ENCODE measurements around the gene OTOP3. TPM values are rescaled to one million over a fixed set of nuclear protein-coding genes. Genes with fewer than 3 reads are reported as not detected.

The OTOP3 gene
- total RNA-seq, 1 experiment from 2014 or later = not detected

GRCh38 chr17:74917430-74917829, 18.3 kb upstream of the OTOP3 start:
- DNase-seq (ENCODE audit: low spot score) = no peak

DNA sequence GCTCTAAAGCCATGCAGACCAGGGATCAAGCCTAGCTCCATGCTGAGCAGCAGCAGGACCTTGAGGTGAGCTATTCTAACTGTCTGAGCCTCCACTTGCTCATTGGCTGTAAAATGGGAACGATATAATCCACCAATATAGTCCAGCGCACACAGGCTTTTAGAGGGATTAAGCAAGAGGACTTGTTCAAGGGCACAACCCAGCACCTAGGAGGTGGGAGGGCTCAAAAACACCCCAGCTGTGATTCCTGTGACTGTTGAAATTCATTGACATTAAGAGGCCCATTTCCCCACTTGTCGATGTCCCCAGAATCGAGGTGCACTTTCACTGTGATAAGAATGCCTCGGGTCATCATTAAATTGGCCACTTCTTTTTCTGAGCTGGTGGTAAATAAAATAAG, 16.8 kb upstream of the OTOP3 start:
- DNase-seq (ENCODE audit: low spot score) = no peak

DNA sequence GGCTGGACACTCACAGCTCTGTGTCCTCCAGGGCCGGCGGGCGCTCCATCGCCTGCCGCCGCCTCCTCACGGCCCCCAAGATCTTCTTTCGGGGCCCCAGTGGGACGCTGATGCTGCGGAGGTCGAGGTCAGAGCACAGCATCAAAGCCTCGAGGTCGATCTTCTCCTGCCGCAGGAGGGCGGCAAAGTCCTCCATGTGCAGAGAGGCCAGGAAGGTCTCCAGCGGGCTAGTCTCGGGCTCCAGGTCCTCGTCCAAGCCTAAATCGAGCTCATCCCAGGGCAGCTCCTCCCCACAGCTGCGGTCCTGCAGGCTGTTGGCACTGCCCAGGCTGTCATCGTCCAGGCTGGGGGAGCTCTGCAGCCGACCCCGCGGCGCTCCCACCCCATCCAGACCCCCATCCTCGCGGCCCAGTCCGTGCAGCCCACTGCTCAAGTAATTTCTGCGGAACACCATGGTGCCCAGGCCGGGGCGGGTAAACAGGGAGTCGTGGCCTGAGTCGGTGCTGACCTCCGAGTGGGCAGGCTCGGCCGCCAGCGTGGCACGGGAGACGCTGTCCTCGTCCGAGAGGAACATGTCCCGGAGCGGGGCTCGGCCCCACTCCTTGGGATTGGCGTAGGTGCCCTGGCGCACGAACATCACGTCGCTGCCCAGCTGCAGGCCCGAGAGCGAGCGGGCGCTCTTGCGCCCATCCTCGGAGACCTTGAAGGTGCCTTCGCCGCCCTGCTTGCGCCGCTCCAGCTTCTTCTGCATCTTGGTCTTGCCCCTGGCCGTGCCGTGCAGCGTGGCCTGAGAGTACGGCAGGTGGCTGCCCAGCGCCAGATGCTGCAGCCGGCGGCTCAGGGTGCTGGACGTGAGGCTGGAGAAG, 16.0 kb upstream of the OTOP3 start:
- no peak for DNase-seq (ENCODE audit: low spot score)

- no peak for DNase-seq (ENCODE audit: low spot score)
Observed at GRCh38 chr17:74920306-74920620, 15.4 kb upstream of the OTOP3 start.

DNA sequence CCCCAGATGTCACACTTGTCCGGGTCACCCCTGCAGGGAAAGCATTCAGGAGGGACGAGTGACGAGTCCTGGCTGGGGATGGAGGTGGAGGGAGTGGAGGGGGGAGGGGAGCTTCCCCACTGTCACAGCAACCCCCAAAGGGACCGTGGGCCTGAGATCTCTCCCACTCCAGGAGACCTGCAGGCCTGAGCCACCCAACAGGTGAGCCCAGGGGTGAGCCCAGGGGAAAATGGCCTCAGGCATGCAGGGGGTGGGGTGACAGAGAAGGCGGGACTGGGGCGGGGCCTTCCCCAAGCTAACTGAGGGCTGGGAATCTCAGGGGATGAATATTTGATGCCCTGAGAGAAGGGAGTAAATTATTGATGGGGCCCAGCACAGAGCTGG, 15.1 kb upstream of the OTOP3 start:
- DNase-seq (ENCODE audit: low spot score) = no peak

DNA sequence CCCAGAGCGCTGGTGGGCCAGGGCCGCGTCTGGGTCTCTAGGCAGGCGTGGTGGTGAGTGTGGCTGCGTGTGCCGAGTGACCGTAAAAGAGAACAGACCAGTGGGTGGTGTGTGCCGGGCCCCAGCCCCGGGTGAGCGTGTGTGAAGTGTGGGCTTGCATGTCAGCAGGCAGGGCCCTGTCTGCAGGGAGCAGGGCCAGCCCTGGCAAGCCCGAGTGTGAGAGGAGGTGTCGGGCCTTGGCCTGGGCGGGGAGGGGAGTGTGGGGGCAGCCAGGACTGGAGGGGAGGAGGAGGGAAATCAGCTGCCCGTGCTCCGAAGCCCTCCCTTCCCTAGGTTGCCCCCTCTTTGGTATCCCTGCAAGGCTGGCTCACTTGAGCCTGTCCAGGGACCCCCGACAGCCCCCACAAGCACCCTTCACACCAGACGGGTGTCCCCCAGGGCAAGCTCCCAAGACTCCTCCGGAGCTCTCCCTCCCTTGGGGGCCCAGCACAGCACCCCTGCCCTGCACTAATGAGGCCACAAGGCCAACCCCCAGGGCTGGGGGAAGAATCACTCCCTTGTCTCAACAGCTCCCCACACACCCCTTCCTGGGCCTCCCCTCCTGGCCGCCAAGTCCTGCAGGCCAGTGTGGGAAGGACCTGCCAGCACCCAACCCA, 14.5 kb upstream of the OTOP3 start:
- no peak for DNase-seq (ENCODE audit: low spot score)

DNA sequence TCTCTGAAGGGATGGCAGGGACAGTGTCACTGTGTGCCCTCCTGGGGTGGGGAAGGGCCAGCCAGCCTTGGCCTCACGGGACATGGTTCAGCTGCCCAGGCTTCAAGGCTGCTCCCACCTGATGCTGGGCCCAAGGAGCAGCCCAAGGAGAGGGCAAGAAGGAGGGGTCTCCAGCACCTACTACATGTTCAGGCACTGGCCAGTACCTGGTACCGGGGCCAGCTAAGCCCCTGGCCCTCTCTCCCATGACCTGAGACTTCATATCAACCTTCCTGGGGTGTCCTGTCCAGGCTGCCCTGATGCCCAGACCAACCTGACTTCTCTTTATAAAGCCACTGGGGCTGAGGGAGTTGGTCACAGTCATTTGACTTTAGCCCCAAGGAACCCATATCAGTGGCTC, 13.9 kb upstream of the OTOP3 start:
- DNase-seq (ENCODE audit: low spot score) = no peak

GRCh38 chr17:74922172-74922571, 13.5 kb upstream of the OTOP3 start:
- no peak for DNase-seq (ENCODE audit: low spot score)

DNA sequence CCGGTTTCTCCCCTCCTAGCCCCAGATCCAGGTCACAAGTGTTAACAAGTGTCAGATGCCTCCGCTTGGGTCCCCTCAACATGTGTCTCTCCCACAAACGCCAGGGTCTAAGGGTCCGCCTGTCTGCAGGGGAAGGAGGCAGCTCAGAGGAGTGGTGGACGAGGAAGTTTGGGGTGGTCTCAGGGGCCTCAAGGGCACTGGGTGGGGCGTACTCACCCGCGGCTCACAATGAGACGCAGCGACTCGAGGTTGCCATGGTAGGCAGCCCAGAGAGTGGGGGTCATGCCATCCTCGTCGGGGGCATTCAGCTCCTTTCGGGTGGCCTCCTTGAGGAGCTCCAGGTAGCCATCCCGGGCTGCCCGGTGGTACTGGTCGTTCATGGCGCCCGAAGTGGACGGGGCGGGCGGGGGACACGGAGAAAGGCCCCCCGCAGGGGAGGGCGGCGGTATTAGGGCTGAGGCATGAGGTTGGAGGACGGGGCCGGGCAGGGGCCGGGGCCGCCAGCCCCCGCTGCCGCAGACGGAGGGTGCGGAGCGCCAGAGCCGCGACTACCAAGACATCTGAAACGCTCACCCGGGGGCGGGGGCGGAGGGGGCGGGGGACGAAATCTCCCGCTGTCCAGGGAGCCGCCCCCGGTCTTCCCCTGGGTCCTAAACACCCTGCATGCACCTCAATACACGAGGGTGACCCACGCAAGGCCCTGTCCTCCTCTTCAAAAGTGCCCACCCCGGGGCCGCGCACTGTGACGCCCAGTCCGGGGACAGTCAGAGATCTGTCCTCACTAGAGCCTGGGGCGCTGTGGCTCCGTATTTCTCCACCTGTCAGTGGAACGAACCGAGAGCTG, 12.8 kb upstream of the OTOP3 start, which contains the start of gene USH1G:
Gene USH1G (minus strand): TSS at position 562 of the 844 bp plus-strand sequence. CDS start 182 bp downstream, at position 380.
- no peak for DNase-seq (ENCODE audit: low spot score)

DNA sequence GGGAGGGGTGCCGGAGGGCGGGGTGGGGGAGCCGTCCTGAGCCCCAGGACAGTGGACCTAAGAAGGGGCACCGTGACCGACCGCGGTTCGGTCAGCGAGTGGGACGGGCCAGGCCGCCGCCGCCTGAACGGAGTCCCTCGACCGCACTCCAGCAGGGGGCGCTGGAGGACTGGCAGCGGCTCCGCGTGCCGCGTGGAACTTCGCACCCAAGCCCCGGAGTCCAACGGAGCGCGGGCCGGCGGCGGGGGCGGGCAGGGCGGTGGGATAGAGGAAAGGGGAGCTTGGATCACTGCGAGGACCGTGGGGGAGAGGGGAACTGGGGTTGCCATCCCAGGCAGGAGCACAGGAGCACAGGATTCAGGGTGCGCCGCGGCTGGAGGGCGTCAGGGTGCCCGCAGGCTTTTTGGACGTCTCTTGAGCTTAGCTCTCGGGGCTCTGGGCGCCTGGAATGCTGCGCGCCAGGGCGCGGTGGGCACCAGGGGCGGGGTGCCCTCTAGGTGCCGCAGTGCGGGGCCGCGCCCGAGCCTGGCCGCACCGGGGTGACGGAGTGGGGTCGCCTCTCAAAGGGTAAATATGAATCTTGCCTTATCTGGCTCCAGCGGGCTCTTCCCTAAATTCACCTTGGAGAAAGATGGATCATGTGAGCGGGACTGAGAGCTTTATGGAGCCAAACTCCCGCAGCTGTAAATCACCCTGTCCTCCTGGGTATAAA, 12.0 kb upstream of the OTOP3 start:
- no peak for DNase-seq (ENCODE audit: low spot score)

- DNase-seq (ENCODE audit: low spot score) = no peak
Observed at GRCh38 chr17:74924250-74924948, 11.3 kb upstream of the OTOP3 start, which contains the start of gene OTOP2. TSS of gene OTOP2 (plus strand) at chr17:74924273. CDS start at chr17:74924633, 360 bp downstream.

GRCh38 chr17:74925242-74925641, 10.5 kb upstream of the OTOP3 start:
- DNase-seq (ENCODE audit: low spot score) = no peak

DNA sequence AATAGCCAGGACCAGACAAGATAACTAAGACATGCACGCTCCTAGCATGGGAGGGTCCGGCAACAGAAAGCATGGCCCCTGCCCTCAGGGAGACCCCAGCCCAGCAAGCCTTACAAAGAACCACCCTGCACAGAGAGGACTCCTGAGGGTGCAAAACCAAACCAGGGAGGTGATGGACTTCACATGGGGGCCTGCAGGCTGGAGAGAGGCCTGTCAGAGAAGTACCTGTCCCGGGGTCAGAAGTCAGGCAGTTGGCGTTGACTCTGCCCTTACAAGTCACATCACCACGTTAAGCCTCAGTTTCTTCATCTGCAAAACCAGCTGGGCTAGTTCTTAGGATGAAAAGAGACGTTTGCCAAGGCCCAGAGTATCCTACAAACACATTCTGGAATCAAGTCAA, 6.9 kb upstream of the OTOP3 start:
- DNase-seq (ENCODE audit: low spot score) = no peak

GRCh38 chr17:74930535-74931036, 5.1 kb upstream of the OTOP3 start:
- no peak for DNase-seq (ENCODE audit: low spot score)

GRCh38 chr17:74935048-74935447, 650 bp upstream of the OTOP3 start:
- DNase-seq (ENCODE audit: low spot score) = no peak

GRCh38 chr17:74936470-74936799, 737 bp downstream of the OTOP3 start:
- no peak for DNase-seq (ENCODE audit: low spot score)

DNA sequence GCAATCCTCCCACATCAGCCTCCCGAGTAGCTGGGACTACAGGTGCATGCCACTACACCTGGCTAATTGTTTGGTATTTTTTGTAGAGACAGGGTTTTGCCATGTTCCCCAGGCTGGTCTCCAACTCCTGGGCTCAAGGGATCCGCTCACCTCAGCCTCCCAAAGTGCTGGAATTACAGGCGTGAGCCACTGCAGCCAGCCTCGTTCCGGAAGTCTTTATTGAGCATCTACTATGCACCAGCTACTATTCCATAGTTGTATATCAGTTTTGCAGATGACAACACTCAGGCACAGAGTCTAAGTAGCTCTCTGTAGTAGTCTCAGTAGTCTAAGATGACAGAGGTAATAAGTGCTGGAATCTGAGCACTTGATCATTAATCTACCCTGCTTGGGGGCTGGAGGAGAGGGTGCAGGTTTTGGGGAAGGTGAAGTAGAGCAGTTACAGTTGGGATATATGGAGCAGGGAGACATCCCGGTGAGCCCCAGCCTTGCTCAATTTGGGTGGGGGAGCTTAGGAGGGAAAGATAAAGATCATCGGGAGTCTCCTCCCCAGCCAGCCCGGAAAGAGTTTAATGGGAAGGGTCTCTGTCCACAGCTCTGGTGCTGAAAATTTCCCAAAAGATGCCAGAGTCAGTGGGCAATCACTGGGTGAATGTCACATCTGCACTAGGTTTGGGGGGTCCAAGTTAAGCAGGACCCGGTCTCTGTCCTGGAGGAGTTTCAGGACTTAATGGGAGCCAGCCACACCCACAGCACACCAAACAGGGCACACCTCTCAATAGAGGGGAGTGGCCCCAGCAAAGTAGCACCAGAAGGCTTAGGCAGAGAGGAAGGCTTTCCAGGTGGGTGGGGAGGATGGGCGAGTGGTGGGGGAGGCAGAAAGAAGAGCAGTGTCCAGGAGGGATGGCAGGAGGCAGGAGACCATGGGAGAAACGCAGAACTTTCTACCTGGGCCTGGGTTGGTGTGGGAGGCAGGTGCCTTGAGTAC, 1.7 kb downstream of the OTOP3 start:
- DNase-seq (ENCODE audit: low spot score) = no peak

- DNase-seq (ENCODE audit: low spot score) = no peak
Observed at GRCh38 chr17:74938194-74938950, 2.7 kb downstream of the OTOP3 start.

DNA sequence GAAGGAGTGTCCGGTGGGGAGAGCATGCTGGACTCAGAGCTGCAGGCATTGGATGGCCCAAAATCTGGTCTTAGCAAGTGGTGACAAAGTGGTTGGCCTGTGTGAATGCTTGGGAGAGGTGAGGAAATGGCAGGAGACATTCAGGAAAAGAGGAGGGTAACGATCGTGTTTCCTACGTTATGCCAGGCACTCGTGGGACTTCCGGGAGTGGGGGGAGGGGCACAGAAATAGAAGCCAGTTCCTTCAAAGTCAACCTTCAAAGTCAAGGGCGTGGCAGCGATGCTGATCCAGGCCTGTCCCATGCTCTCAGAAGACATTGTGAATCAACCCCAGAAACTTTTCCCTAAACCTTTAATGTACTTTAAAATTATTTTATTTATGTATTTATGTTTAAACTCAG, 3.8 kb downstream of the OTOP3 start:
- DNase-seq (ENCODE audit: low spot score) = no peak

All from H4 (cell line).